ENCODE data around the gene PACRG. TPM values are rescaled to one million over a fixed set of nuclear protein-coding genes. Genes with fewer than 3 reads are reported as not detected.

Gene PACRG
- total RNA-seq, 1 experiment from 2014 or later, result 0.44 TPM

DNA sequence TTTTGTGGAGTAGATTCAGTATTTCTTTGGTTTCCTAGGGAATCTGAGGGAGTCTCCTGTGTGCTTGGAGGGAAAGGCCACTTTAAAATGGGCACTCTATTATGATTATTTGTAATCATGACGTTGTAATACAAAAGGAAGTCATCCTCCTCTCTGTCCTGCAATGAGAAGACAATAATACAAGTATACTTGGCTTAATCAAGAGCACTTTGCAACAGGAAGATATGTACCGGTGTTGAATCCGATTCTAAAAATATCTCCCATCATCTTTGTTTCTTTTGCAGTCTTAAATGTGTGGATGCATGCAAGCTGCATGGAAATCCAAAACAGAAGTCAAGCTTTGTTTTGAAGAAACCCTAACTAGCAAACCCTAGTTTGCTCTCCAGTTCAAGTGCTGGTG is 592.6 kb downstream of the PACRG start:
- no peak for ATAC-seq
- H3K9me3 Mint-ChIP-seq, result no peaks in the 10 kb centered on the region
- POLR2A ChIA-PET, result no interaction called here
- H3K36me3 Mint-ChIP-seq, result no peaks in the 10 kb centered on the region
- CTCF ChIA-PET, result no interaction called here
- 0 out of 2 replicates have a peak, but pooled peaks cover 3% of the 10 kb centered on the region for H3K4me1 Mint-ChIP-seq
- no peak overlapping the region for H3K27ac Mint-ChIP-seq
- TF ChIP-seq ZNF121 (CRISPR knock-in tag; IDR thresholded peaks at IDR 0.05) (no peak), ZNF232 (CRISPR knock-in tag; IDR thresholded peaks at IDR 0.05) (no peak), CREM (CRISPR knock-in tag; IDR thresholded peaks at IDR 0.05) (no peak), FOXJ3 (CRISPR knock-in tag; IDR thresholded peaks at IDR 0.05; ENCODE audit: borderline replicate concordance) (no peak)
- TF ChIP-seq, protein P1, sequence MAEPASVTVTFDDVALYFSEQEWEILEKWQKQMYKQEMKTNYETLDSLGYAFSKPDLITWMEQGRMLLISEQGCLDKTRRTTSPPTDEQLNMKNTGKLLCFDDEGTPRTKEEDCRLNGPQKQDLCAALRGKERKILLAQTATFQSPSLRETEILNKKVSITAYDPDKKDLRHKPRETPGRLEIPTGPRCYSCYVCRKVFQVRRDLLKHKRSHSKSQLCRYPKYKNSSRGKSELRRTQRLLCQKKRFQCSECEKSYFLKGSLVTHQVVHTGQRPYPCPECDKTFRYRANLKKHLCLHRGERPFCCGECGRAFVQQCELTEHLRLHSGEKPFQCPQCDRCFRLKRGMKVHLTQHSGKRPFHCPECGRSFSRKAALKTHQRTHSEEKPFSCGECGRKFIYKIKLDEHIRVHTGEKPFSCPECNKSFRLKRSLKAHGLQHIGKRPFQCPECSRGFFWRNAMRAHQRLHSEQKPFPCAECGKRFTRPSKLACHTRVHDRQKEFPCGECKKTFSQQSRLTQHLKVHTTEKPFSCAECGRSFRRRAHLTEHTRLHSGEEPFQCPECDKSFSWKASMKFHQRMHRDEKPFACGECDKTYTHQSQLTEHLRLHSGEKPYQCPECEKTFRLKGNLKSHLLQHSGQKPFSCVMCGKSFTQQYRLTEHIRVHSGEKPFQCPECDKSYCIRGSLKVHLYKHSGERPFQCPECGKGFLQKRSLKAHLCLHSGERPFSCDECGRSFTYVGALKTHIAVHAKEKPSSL (CRISPR knock-in tag; conservative IDR thresholded peaks at IDR 0.05), result no peak
- no peaks in the 10 kb centered on the region for H3K27me3 Mint-ChIP-seq (ENCODE audit: low read depth)
- DNase-seq (ENCODE audit: low spot score), result no peak
- no peak overlapping the region for H3K4me3 Mint-ChIP-seq

DNA sequence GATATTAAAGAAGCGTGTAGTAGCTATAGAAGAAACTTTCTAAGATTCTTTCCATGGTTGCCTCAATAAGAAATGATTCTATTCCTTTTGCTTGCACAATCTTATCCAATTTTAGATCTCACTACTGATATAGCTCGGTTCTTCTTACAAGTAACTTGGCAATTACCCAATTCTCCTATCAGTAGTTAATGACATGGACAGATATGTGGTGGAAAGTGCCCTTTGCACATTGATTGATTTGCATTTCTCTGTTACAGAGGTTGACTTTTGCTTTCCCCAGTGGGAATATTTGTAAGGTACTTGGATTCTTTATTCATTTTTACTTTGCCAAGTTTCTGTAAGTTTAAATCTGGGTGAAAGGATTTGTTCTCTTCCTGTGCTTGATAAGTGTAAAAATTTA is 593.0 kb downstream of the PACRG start:
- Mint-ChIP-seq H3K27ac (no peak overlapping the region), H3K27me3 (ENCODE audit: low read depth) (no peaks in the 10 kb centered on the region), H3K36me3 (no peaks in the 10 kb centered on the region), H3K4me1 (0 out of 2 replicates have a peak, but pooled peaks cover 3% of the 10 kb centered on the region), H3K4me3 (no peak overlapping the region), H3K9me3 (no peaks in the 10 kb centered on the region)
- DNase-seq (ENCODE audit: low spot score) (no peak), ATAC-seq (no peak)
- POLR2A ChIA-PET, result no interaction called here
- CTCF ChIA-PET, result no interaction called here
- TF ChIP-seq, protein P2, sequence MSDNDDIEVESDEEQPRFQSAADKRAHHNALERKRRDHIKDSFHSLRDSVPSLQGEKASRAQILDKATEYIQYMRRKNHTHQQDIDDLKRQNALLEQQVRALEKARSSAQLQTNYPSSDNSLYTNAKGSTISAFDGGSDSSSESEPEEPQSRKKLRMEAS (CRISPR knock-in tag; IDR thresholded peaks at IDR 0.05), result no peak

DNA sequence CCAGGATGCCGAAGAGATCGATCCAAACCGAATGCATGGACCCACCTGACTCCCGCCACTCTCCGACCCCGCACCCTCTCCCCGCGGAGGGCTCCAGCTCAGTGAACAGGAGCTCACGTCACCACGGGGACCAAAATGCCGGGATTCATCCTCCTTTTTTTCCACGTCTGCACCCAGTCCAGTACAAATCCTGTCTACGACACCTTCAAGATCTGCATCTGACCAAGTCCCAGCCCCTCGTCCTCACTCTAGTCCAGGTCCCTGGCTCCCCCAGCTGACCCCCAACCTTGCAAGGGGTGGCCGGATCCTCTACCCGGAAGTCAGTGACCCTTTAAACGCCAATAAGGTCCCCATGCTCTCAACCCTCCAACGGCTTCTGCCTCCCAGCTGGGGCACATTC is 593.9 kb downstream of the PACRG start:
- ChIA-PET CTCF (no interaction called here), POLR2A (no interaction called here)
- ATAC-seq (no peak), DNase-seq (ENCODE audit: low spot score) (no peak)
- H3K4me3 Mint-ChIP-seq, result no peak overlapping the region
- H3K36me3 Mint-ChIP-seq, result no peaks in the 10 kb centered on the region
- H3K27me3 Mint-ChIP-seq (ENCODE audit: low read depth), result no peaks in the 10 kb centered on the region
- no peaks in the 10 kb centered on the region for H3K9me3 Mint-ChIP-seq
- 0 out of 2 replicates have a peak, but pooled peaks cover 3% of the 10 kb centered on the region for H3K4me1 Mint-ChIP-seq
- no peak for TF ChIP-seq ZBTB21 (CRISPR knock-in tag; IDR thresholded peaks at IDR 0.05; ENCODE audit: borderline replicate concordance)
- no peak for TF ChIP-seq ELF4 (CRISPR knock-in tag; IDR thresholded peaks at IDR 0.05; ENCODE audit: low read depth)
- TF ChIP-seq CBFB (CRISPR knock-in tag; IDR thresholded peaks at IDR 0.05; ENCODE audit: low read depth), result no peak
- TF ChIP-seq, protein P3, sequence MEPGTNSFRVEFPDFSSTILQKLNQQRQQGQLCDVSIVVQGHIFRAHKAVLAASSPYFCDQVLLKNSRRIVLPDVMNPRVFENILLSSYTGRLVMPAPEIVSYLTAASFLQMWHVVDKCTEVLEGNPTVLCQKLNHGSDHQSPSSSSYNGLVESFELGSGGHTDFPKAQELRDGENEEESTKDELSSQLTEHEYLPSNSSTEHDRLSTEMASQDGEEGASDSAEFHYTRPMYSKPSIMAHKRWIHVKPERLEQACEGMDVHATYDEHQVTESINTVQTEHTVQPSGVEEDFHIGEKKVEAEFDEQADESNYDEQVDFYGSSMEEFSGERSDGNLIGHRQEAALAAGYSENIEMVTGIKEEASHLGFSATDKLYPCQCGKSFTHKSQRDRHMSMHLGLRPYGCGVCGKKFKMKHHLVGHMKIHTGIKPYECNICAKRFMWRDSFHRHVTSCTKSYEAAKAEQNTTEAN (CRISPR knock-in tag; IDR thresholded peaks at IDR 0.05), result no peak
- TF ChIP-seq KAT7 (CRISPR knock-in tag; IDR thresholded peaks at IDR 0.05; ENCODE audit: borderline replicate concordance), result no peak
- TF ChIP-seq NR2C2 (CRISPR knock-in tag; IDR thresholded peaks at IDR 0.05), result no peak
- no peak overlapping the region for H3K27ac Mint-ChIP-seq

DNA sequence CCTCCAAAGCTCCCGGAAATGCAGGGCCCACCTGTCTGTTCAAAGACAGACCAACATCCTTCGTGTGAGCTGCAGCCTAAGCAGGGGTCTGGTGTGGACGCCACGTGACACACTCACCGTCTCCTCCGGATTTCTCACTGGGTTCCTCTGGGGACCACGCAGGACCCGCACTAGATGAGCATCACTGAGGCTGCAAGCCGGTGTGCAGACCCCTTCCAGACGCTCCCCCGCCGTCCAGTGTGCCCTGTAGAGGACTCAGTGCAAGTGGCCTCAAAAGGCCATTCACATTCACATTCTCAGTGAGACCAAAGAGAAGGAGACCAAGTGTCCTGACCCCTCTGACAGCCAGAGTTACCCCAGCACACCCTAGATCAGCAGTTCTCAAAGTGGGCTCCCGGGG is 595.5 kb downstream of the PACRG start:
- TF ChIP-seq ZNF671 (CRISPR knock-in tag; IDR thresholded peaks at IDR 0.05) (no peak), TEAD1 (CRISPR knock-in tag; IDR thresholded peaks at IDR 0.05) (no peak)
- TF ChIP-seq, protein P4, sequence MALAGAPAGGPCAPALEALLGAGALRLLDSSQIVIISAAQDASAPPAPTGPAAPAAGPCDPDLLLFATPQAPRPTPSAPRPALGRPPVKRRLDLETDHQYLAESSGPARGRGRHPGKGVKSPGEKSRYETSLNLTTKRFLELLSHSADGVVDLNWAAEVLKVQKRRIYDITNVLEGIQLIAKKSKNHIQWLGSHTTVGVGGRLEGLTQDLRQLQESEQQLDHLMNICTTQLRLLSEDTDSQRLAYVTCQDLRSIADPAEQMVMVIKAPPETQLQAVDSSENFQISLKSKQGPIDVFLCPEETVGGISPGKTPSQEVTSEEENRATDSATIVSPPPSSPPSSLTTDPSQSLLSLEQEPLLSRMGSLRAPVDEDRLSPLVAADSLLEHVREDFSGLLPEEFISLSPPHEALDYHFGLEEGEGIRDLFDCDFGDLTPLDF (CRISPR knock-in tag; IDR thresholded peaks at IDR 0.05), result no peak
- TF ChIP-seq, protein P5, sequence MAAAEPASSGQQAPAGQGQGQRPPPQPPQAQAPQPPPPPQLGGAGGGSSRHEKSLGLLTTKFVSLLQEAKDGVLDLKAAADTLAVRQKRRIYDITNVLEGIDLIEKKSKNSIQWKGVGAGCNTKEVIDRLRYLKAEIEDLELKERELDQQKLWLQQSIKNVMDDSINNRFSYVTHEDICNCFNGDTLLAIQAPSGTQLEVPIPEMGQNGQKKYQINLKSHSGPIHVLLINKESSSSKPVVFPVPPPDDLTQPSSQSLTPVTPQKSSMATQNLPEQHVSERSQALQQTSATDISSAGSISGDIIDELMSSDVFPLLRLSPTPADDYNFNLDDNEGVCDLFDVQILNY (CRISPR knock-in tag; IDR thresholded peaks at IDR 0.05), result no peak
- H3K4me3 Mint-ChIP-seq, result no peak overlapping the region
- no peaks in the 10 kb centered on the region for H3K27me3 Mint-ChIP-seq (ENCODE audit: low read depth)
- no peak for DNase-seq (ENCODE audit: low spot score)
- POLR2A ChIA-PET, result no interaction called here
- no peak for ATAC-seq
- H3K27ac Mint-ChIP-seq, result no peak overlapping the region
- H3K36me3 Mint-ChIP-seq, result no peaks in the 10 kb centered on the region
- peaks cover 6% of the 10 kb centered on the region for H3K9me3 Mint-ChIP-seq
- CTCF ChIA-PET, result no interaction called here
- H3K4me1 Mint-ChIP-seq, result 0 out of 2 replicates have a peak, but pooled peaks cover 3% of the 10 kb centered on the region
